NCI-H69 (cell line): ENCODE results near the gene PRR35.
A peak's percentile ranks its signal among the peaks of the same experiment; 100 is the strongest.

ENCODE experiments used
- DNase-seq: peaks from one replicate; lab custom pipeline; 2025; lab: John Stamatoyannopoulos, UW

The PRR35 gene

GRCh38 chr16:560204-560700, at the start of gene PRR35:
TSS of gene PRR35 (plus strand) at chr16:560394. CDS start at chr16:563295, 2,901 bp downstream.
- peak; percentile 46 for DNase-seq

GRCh38 chr16:512802-513201, 47.4 kb upstream of the PRR35 start:
- DNase-seq: no peak

- no peak for DNase-seq
These were observed 46.2 kb upstream of the PRR35 start for GRCh38 chr16:513950-514349.

- DNase-seq: no peak
These were observed 44.8 kb upstream of the PRR35 start for GRCh38 chr16:515175-515938.

- DNase-seq: no peak
These were observed 44.3 kb upstream of the PRR35 start for GRCh38 chr16:515939-516226.

GRCh38 chr16:516301-516700, 43.9 kb upstream of the PRR35 start:
- DNase-seq: no peak

- DNase-seq: no peak
These were observed 41.3 kb upstream of the PRR35 start for GRCh38 chr16:518858-519257.

GRCh38 chr16:519425-519824, 40.8 kb upstream of the PRR35 start:
- DNase-seq: no peak

- DNase-seq: no peak
These were observed 40.1 kb upstream of the PRR35 start for GRCh38 chr16:519841-520687.

- no peak for DNase-seq
These were observed 39.3 kb upstream of the PRR35 start for GRCh38 chr16:520847-521246.

GRCh38 chr16:521381-522210, 38.6 kb upstream of the PRR35 start:
- DNase-seq: no peak

GRCh38 chr16:522320-523096, 37.7 kb upstream of the PRR35 start:
- DNase-seq: no peak

GRCh38 chr16:523097-523741, 37.0 kb upstream of the PRR35 start:
- no peak for DNase-seq

GRCh38 chr16:524274-525040, 35.7 kb upstream of the PRR35 start:
- no peak for DNase-seq

GRCh38 chr16:525123-525519, 35.1 kb upstream of the PRR35 start:
- DNase-seq: no peak

GRCh38 chr16:525520-526180, 34.5 kb upstream of the PRR35 start:
- DNase-seq: no peak

GRCh38 chr16:526181-527014, 33.8 kb upstream of the PRR35 start:
- DNase-seq: peak; percentile 75

- peak; percentile 98 for DNase-seq
These were observed 32.9 kb upstream of the PRR35 start, which contains the start of gene CAPN15 for GRCh38 chr16:527015-527903. TSS of gene CAPN15 (plus strand) at chr16:527712. CDS start at chr16:546839, 19,127 bp downstream.
